ENCODE measurements around the gene HSD11B1. TPM values are rescaled to one million over a fixed set of nuclear protein-coding genes. Genes with fewer than 3 reads are reported as not detected.

The HSD11B1 gene
- polyA plus RNA-seq, 1 donor (not counting 4 experiments of a cell fraction or from before 2014, with no cell fraction given), result 2.7 TPM

GRCh38 chr1:209769171-209769904 is 64.7 kb downstream of the HSD11B1 start:
- H3K4me2 ChIP-seq (ENCODE audit: control insufficient read depth, extremely low read depth, insufficient read depth, low read depth, low read length), result peak overlapping the region; percentile 39
- H3K4me1 ChIP-seq (ENCODE audit: control insufficient read depth, extremely low read depth, insufficient read depth, low read length), result peaks cover 22% of the 10 kb centered on the region
- no peaks in the 10 kb centered on the region for H3K79me2 ChIP-seq (ENCODE audit: control insufficient read depth, insufficient read depth, low read length)
- peak overlapping the region; percentile 69 for H3K27ac ChIP-seq (ENCODE audit: control insufficient read depth, insufficient read depth, low read length)
- DNase-seq (ENCODE audit: low read depth, low spot score) (no peak), FAIRE-seq (peak; percentile 69)
- peak overlapping the region; percentile 35 for H3K9ac ChIP-seq (ENCODE audit: control insufficient read depth, extremely low read depth, insufficient read depth, low read length)
- dilution Hi-C loops (cut with MboI; ENCODE audit: extremely low pct_ligation_motif_present, low sequenced_read_pairs), result no loop called here
- no peaks in the 10 kb centered on the region for H3K9me3 ChIP-seq (ENCODE audit: control insufficient read depth, low read depth, low read length)
- H2AFZ ChIP-seq (ENCODE audit: control insufficient read depth, low read length), result peak overlapping the region; percentile 21
- no peaks in the 10 kb centered on the region for H3K9me1 ChIP-seq (ENCODE audit: control insufficient read depth, extremely low read depth, insufficient read depth, low read length)
- H3K4me3 ChIP-seq (ENCODE audit: control insufficient read depth in 2 of 3, extremely low read depth in 1 of 3, insufficient read depth in 2 of 3, low read depth in 1 of 3, low read length in 3 of 3), result peak overlapping the region in 1 of 3 experiments; percentile 4
- no peaks in the 10 kb centered on the region for H3K27me3 ChIP-seq (ENCODE audit: control insufficient read depth, extremely low read depth, insufficient read depth, low read length)
- no peak for TF ChIP-seq CTCF (optimal IDR thresholded peaks at IDR 0.05 in 1 of 3, IDR thresholded peaks at IDR 0.05 in 1 of 3, conservative IDR thresholded peaks at IDR 0.05 in 1 of 3; ENCODE audit: extremely low read depth in 1 of 3, insufficient read depth in 2 of 3, low read length in 3 of 3)
- TF ChIP-seq EZH2 (IDR thresholded peaks at IDR 0.05; ENCODE audit: low read length), result no peak
- H3K36me3 ChIP-seq (ENCODE audit: control insufficient read depth in 2 of 2, extremely low read depth in 1 of 2, insufficient read depth in 2 of 2, low read length in 2 of 2), result peaks cover 0 to 2% of the 10 kb centered on the region in 2 experiments
- no peaks in the 10 kb centered on the region for H4K20me1 ChIP-seq (ENCODE audit: control insufficient read depth, extremely low read depth, insufficient read depth, low read length)

GRCh38 chr1:209769971-209770370 is 65.3 kb downstream of the HSD11B1 start:
- H3K4me3 ChIP-seq (ENCODE audit: control insufficient read depth in 2 of 3, extremely low read depth in 1 of 3, insufficient read depth in 2 of 3, low read depth in 1 of 3, low read length in 3 of 3), result no peak overlapping the region
- no peak overlapping the region for H2AFZ ChIP-seq (ENCODE audit: control insufficient read depth, low read length)
- H3K27ac ChIP-seq (ENCODE audit: control insufficient read depth, insufficient read depth, low read length), result peak overlapping the region; percentile 69
- H3K9me1 ChIP-seq (ENCODE audit: control insufficient read depth, extremely low read depth, insufficient read depth, low read length), result no peaks in the 10 kb centered on the region
- no peaks in the 10 kb centered on the region for H3K79me2 ChIP-seq (ENCODE audit: control insufficient read depth, insufficient read depth, low read length)
- TF ChIP-seq CTCF (optimal IDR thresholded peaks at IDR 0.05 in 1 of 3, IDR thresholded peaks at IDR 0.05 in 1 of 3, conservative IDR thresholded peaks at IDR 0.05 in 1 of 3; ENCODE audit: extremely low read depth in 1 of 3, insufficient read depth in 2 of 3, low read length in 3 of 3), result no peak
- no peak for TF ChIP-seq EZH2 (IDR thresholded peaks at IDR 0.05; ENCODE audit: low read length)
- peaks cover 0 to 2% of the 10 kb centered on the region in 2 experiments for H3K36me3 ChIP-seq (ENCODE audit: control insufficient read depth in 2 of 2, extremely low read depth in 1 of 2, insufficient read depth in 2 of 2, low read length in 2 of 2)
- H3K4me1 ChIP-seq (ENCODE audit: control insufficient read depth, extremely low read depth, insufficient read depth, low read length), result peaks cover 22% of the 10 kb centered on the region
- peak overlapping the region; percentile 35 for H3K9ac ChIP-seq (ENCODE audit: control insufficient read depth, extremely low read depth, insufficient read depth, low read length)
- H3K4me2 ChIP-seq (ENCODE audit: control insufficient read depth, extremely low read depth, insufficient read depth, low read depth, low read length), result peak overlapping the region; percentile 39
- FAIRE-seq (no peak), DNase-seq (ENCODE audit: low read depth, low spot score) (no peak)
- H4K20me1 ChIP-seq (ENCODE audit: control insufficient read depth, extremely low read depth, insufficient read depth, low read length), result no peaks in the 10 kb centered on the region
- dilution Hi-C loops (cut with MboI; ENCODE audit: extremely low pct_ligation_motif_present, low sequenced_read_pairs), result no loop called here
- H3K9me3 ChIP-seq (ENCODE audit: control insufficient read depth, low read depth, low read length), result no peaks in the 10 kb centered on the region
- no peaks in the 10 kb centered on the region for H3K27me3 ChIP-seq (ENCODE audit: control insufficient read depth, extremely low read depth, insufficient read depth, low read length)
